Endothelial cell of umbilical vein (primary cell): ENCODE data around the gene SMC6. TPM values are rescaled to one million over a fixed set of nuclear protein-coding genes. Genes with fewer than 3 reads are reported as not detected.
A peak's percentile ranks its signal among the peaks of the same experiment; 100 is the strongest.

ENCODE experiments used
- BruUV-seq: library from RNA; stranded (reverse); fragments of 400-500 nt; replicated peaks from 2 replicates; lab custom pipeline; 2021; lab: Mats Ljungman, UMichigan
- CTCF ChIA-PET: fragments of 300-600, 350-600 bp; sonication (Branson Sonifier 250); formaldehyde crosslinking; loops from one replicate; lab custom pipeline; 2021; ENCODE audit warnings: antibody characterized with exemption, inconsistent platforms; lab: Charles Lee
- POLR2A ChIA-PET: fragments of 300-600, 350-600 bp; sonication (Branson Sonifier 250); formaldehyde crosslinking; loops from one replicate; lab custom pipeline; 2021; ENCODE audit warnings: antibody characterized with exemption, inconsistent platforms; lab: Charles Lee
- DNase-seq: peaks from one replicate; pipeline ENCODE4 v3.0.0-alpha.2; 2011; ENCODE audit warnings: low read depth, low spot score
- FAIRE-seq: peaks from 2 replicates; lab custom pipeline; 2011; peaks lifted over from hg19 to GRCh38; lab: Jason Lieb, UNC
- H2AFZ ChIP-seq: 2 replicates; pipeline ENCODE4 v1.6.0; 2012; ENCODE audit warnings: low read depth, low read length, control low read depth, inconsistent platforms
- H3K27ac ChIP-seq: 2 replicates; pipeline ENCODE4 v1.5.1; 2011; ENCODE audit warnings: low read depth, mild to moderate bottlenecking, control low read depth, low read length, moderate library complexity; ENCODE audit not compliant: insufficient read depth
- H3K27me3 ChIP-seq, 2 experiments: 2 replicates each; pipeline versions ENCODE4 v1.6.0 to v1.6.1; 2011; ENCODE audit warnings: low read length in 2 of 2, mixed read lengths in 1 of 2; ENCODE audit not compliant: control insufficient read depth in 2 of 2, insufficient read depth in 2 of 2
- H3K36me3 ChIP-seq, 2 experiments: 2 replicates in 1 of 2; 3 replicates in 1 of 2; pipeline ENCODE4 v1.5.1; 2011; ENCODE audit warnings: low read length in 2 of 2, mild to moderate bottlenecking in 1 of 2, moderate library complexity in 1 of 2; ENCODE audit not compliant: control insufficient read depth in 2 of 2, insufficient read depth in 2 of 2; ENCODE audit errors: extremely low read depth in 1 of 2
- H3K4me1 ChIP-seq: 3 replicates; pipeline ENCODE4 v1.5.1; 2011; ENCODE audit warnings: mild to moderate bottlenecking, low read length; ENCODE audit not compliant: control insufficient read depth, insufficient read depth; ENCODE audit errors: extremely low read depth
- H3K4me2 ChIP-seq: 2 replicates; pipeline ENCODE4 v1.6.1; 2011; ENCODE audit warnings: low read length, control low read depth, mixed read lengths; ENCODE audit not compliant: insufficient read depth
- H3K4me3 ChIP-seq, 3 experiments: fragments of 200-600 bp in 1 of 3; sonication (generic), shearing (Covaris generic) in 1 of 3; replicated peaks in 1 of 3; 2 replicates each; pipeline ENCODE4 v1.5.1; 2011 to 2016; ENCODE audit warnings: control low read depth in 3 of 3, low read length in 3 of 3, mild to moderate bottlenecking in 2 of 3, inconsistent platforms in 1 of 3, low read depth in 1 of 3, moderate library complexity in 1 of 3; ENCODE audit not compliant: insufficient read depth in 1 of 3
- H3K79me2 ChIP-seq: 2 replicates; pipeline ENCODE4 v1.6.0; 2012; ENCODE audit warnings: low read length, inconsistent platforms; ENCODE audit not compliant: control insufficient read depth, insufficient read depth
- H3K9ac ChIP-seq: replicated peaks from 2 replicates; pipeline ENCODE3; 2011; ENCODE audit warnings: low read length, control low read depth; ENCODE audit not compliant: insufficient read depth; ENCODE audit errors: extremely low read depth
- H3K9me1 ChIP-seq: replicated peaks from 3 replicates; pipeline ENCODE4 v1.6.0; 2011; ENCODE audit warnings: mild to moderate bottlenecking, low read length; ENCODE audit not compliant: control insufficient read depth, insufficient read depth; ENCODE audit errors: extremely low read depth
- H3K9me3 ChIP-seq: replicated peaks from 2 replicates; pipeline ENCODE4 v1.5.1; 2012; ENCODE audit warnings: low read length, inconsistent platforms; ENCODE audit not compliant: control insufficient read depth, insufficient read depth
- H4K20me1 ChIP-seq: replicated peaks from 2 replicates; pipeline ENCODE3; 2011; ENCODE audit warnings: mild to moderate bottlenecking, low read length; ENCODE audit not compliant: control insufficient read depth, insufficient read depth; ENCODE audit errors: extremely low read depth
- CTCF ChIP-seq, 2 donors: IDR thresholded peaks; 1 replicate in 1 of 2; 2 replicates in 1 of 2; pipeline ENCODE4 v1.5.1; 2011; ENCODE audit warnings: low read length in 2 of 2, mild to moderate bottlenecking in 2 of 2, moderate library complexity in 2 of 2, control low read depth in 1 of 2, inconsistent platforms in 1 of 2, low read depth in 1 of 2; ENCODE audit not compliant: insufficient read depth in 1 of 2; ENCODE audit errors: extremely low read depth in 1 of 2
- EZH2 ChIP-seq: IDR thresholded peaks from 2 replicates; pipeline ENCODE4 v1.6.1; 2012; ENCODE audit warnings: borderline replicate concordance, low read depth, mild to moderate bottlenecking, moderate library complexity, low read length, inconsistent platforms; ENCODE audit not compliant: severe bottlenecking
- FOS ChIP-seq: IDR thresholded peaks from 2 replicates; pipeline ENCODE4 v1.6.1; 2011; ENCODE audit warnings: mild to moderate bottlenecking, low read length, moderate library complexity, borderline replicate concordance; ENCODE audit not compliant: insufficient read depth
- GATA2 ChIP-seq: IDR thresholded peaks from 2 replicates; pipeline ENCODE4 v1.7.0; 2011; ENCODE audit warnings: low read depth, mild to moderate bottlenecking, moderate library complexity, mixed read lengths, low read length; ENCODE audit not compliant: insufficient read length, insufficient read depth
- JUN ChIP-seq: IDR thresholded peaks from 2 replicates; pipeline ENCODE4 v1.6.1; 2011; ENCODE audit warnings: borderline replicate concordance, low read depth; ENCODE audit not compliant: insufficient read length, insufficient read depth
- MAX ChIP-seq: IDR thresholded peaks from 2 replicates; pipeline ENCODE4 v1.6.1; 2011; ENCODE audit not compliant: insufficient read depth, insufficient read length
- MYC ChIP-seq: IDR thresholded peaks from one replicate; pipeline ENCODE4 v1.6.1; 2011; ENCODE audit warnings: mild to moderate bottlenecking, low read depth, low read length
- POLR2A ChIP-seq: IDR thresholded peaks from 2 replicates; pipeline ENCODE4 v1.6.1; 2012; ENCODE audit warnings: low read depth, mild to moderate bottlenecking, control low read depth, low read length
- POLR2AphosphoS5 ChIP-seq: IDR thresholded peaks from 2 replicates; pipeline ENCODE4 v1.6.1; 2012; ENCODE audit warnings: low read depth, mild to moderate bottlenecking, control low read depth, low read length, moderate library complexity; ENCODE audit not compliant: insufficient read depth
- dilution Hi-C: fragments of 300-500 bp; cut with MboI; formaldehyde crosslinking; loops from one replicate; pipeline ENCODE4 v1.15.0; 2019; ENCODE audit warnings: low sequenced_read_pairs; ENCODE audit not compliant: extremely low pct_ligation_motif_present
- intact Hi-C: fragments of 100-400 bp; cut with micrococcal nuclease; formaldehyde crosslinking; loops from one replicate; pipeline ENCODE4 v1.10.0; 2022
- polyA plus RNA-seq, 4 experiments: library from polyadenylated mRNA; depleted of rRNA in 3 of 4; stranded (reverse) in 3 of 4; unstranded in 1 of 4; fragments of >200 nt; gene quantifications; 2 replicates each; pipeline versions ENCODE4 v1.2.1 to v1.2.3, GENCODE V29; 2011 to 2012; ENCODE audit warnings: missing spikeins in 1 of 4
- total RNA-seq: library from RNA; stranded (reverse); gene quantifications from 2 replicates; pipeline ENCODE4 v1.2.3, GENCODE V29; 2021

Gene SMC6
- total and polyA plus RNA-seq, 2 donors (not counting 3 experiments of a cell fraction or from before 2014, with no cell fraction given): 7.7 to 38.3 TPM

GRCh38 chr2:17791817-17792130 lies 38.2 kb upstream of the SMC6 start:
- FAIRE-seq (no peak), DNase-seq (no peak)
- H4K20me1 ChIP-seq: no peaks in the 10 kb centered on the region
- H3K4me1 ChIP-seq: no peaks in the 10 kb centered on the region
- intact Hi-C loops (loop anchor here (1.0 kb wide), 2 partner anchors 36 to 39 kb away; no protein-coding TSS in a partner anchor), dilution Hi-C loops (no loop called here)
- H3K27me3 ChIP-seq: peaks cover 4 to 10% of the 10 kb centered on the region in 2 experiments
- no peaks in the 10 kb centered on the region for H3K79me2 ChIP-seq
- H3K4me2 ChIP-seq: no peak overlapping the region
- no peak overlapping the region for H3K4me3 ChIP-seq
- H3K9me3 ChIP-seq: no peaks in the 10 kb centered on the region
- CTCF ChIA-PET: interaction anchor here (0.8 to 1.5 kb wide), 5 partner anchors 8 to 94 kb away, joined by 3 to 5 read pairs (median 3); no protein-coding TSS in a partner anchor
- BruUV-seq: no TSS peak
- POLR2A ChIA-PET: no interaction called here
- no peaks in the 10 kb centered on the region for H3K36me3 ChIP-seq
- no peak overlapping the region for H3K9ac ChIP-seq
- H3K9me1 ChIP-seq: no peaks in the 10 kb centered on the region
- no peak overlapping the region for H3K27ac ChIP-seq
- no peak for TF ChIP-seq CTCF (IDR thresholded peaks at IDR 0.05; ENCODE audit: extremely low read depth in 1 of 2, insufficient read depth in 1 of 2, low read depth in 1 of 2, low read length in 2 of 2)
- no peak for TF ChIP-seq EZH2
- TF ChIP-seq POLR2A: no peak
- no peak overlapping the region for H2AFZ ChIP-seq

- Histone ChIP-seq H3K27ac (no peak overlapping the region), H4K20me1 (no peaks in the 10 kb centered on the region), H3K4me1 (no peaks in the 10 kb centered on the region), H3K79me2 (no peaks in the 10 kb centered on the region), H2AFZ (no peak overlapping the region), H3K4me3 (no peak overlapping the region), H3K9me3 (no peaks in the 10 kb centered on the region), H3K4me2 (no peak overlapping the region), H3K9me1 (no peaks in the 10 kb centered on the region), H3K27me3 (peaks cover 3 to 10% of the 10 kb centered on the region in 2 experiments), H3K9ac (no peak overlapping the region), H3K36me3 (no peaks in the 10 kb centered on the region)
- POLR2A ChIA-PET: no interaction called here
- DNase-seq (peak; percentile 97), FAIRE-seq (peak; percentile 78)
- BruUV-seq: no TSS peak
- dilution Hi-C loops (no loop called here), intact Hi-C loops (loop anchor here (1.0 kb wide), 2 partner anchors 36 to 39 kb away; no protein-coding TSS in a partner anchor)
- CTCF ChIA-PET: interaction anchor here (0.7 to 1.5 kb wide), 6 partner anchors 9 to 120 kb away, joined by 3 to 5 read pairs (median 3); no protein-coding TSS in a partner anchor
- TF ChIP-seq GATA2 (no peak), CTCF (IDR thresholded peaks at IDR 0.05; ENCODE audit: extremely low read depth in 1 of 2, insufficient read depth in 1 of 2, low read depth in 1 of 2, low read length in 2 of 2) (no peak), MAX (no peak), POLR2A (no peak), POLR2AphosphoS5 (no peak), JUN (no peak), MYC (no peak), FOS (no peak), EZH2 (no peak)
Observed at GRCh38 chr2:17791121-17791816, 37.7 kb upstream of the SMC6 start.
